NCI-H446 (cell line): ENCODE measurements around the gene NDUFB7.
"Not testable (repeated sequence)": the region's sequence is repeated elsewhere in the genome, so short reads cannot be mapped to it uniquely, and the experiment has no call there.

Source experiments
- DNase-seq, 2 experiments: peaks; one replicate each; lab custom pipeline; 2025; lab: John Stamatoyannopoulos, UW

Gene NDUFB7

GRCh38 chr19:14570864-14571527 lies 870 bp downstream of the NDUFB7 start:
- DNase-seq, result no peak

GRCh38 chr19:14567079-14567478 lies 4.8 kb downstream of the NDUFB7 start:
- no peak for DNase-seq

GRCh38 chr19:14566712-14567077 lies 5.2 kb downstream of the NDUFB7 start:
- no peak for DNase-seq

GRCh38 chr19:14565765-14566711 lies 5.8 kb downstream of the NDUFB7 start:
- DNase-seq, result no peak

- DNase-seq, result no peak
Measured at GRCh38 chr19:14565298-14565679, 6.6 kb downstream of the NDUFB7 start.

- not testable (repeated sequence) for DNase-seq
Measured at GRCh38 chr19:14564652-14565297, 7.1 kb downstream of the NDUFB7 start.

GRCh38 chr19:14563989-14564651 lies 7.7 kb downstream of the NDUFB7 start:
- peak in 1 of 2 experiments; percentile 37 for DNase-seq

GRCh38 chr19:14563590-14563926 lies 8.3 kb downstream of the NDUFB7 start:
- no peak for DNase-seq

- DNase-seq, result no peak
Measured at GRCh38 chr19:14562660-14563589, 8.9 kb downstream of the NDUFB7 start.

GRCh38 chr19:14561847-14562351 lies 10.0 kb downstream of the NDUFB7 start:
- DNase-seq, result peak in 1 of 2 experiments; percentile 34

GRCh38 chr19:14561249-14561648 lies 10.6 kb downstream of the NDUFB7 start:
- DNase-seq, result no peak

GRCh38 chr19:14560776-14561108 lies 11.1 kb downstream of the NDUFB7 start:
- no peak for DNase-seq

GRCh38 chr19:14559916-14560775 lies 11.7 kb downstream of the NDUFB7 start:
- DNase-seq, result no peak

GRCh38 chr19:14558370-14559066 lies 13.3 kb downstream of the NDUFB7 start:
- DNase-seq, result no peak

- peak; percentile 18 to 39 for DNase-seq
Measured at GRCh38 chr19:14556662-14557188, 15.1 kb downstream of the NDUFB7 start.

- no peak for DNase-seq
Measured at GRCh38 chr19:14555918-14556661, 15.8 kb downstream of the NDUFB7 start.

- DNase-seq, result peak in 1 of 2 experiments; percentile 64
Measured at GRCh38 chr19:14554382-14554812, 17.5 kb downstream of the NDUFB7 start.

GRCh38 chr19:14553939-14554243 lies 18.0 kb downstream of the NDUFB7 start:
- DNase-seq, result no peak
